ENCODE data around the gene A2ML1.
"Not testable (repeated sequence)": the region's sequence is repeated elsewhere in the genome, so short reads cannot be mapped to it uniquely, and the experiment has no call there.

Gene A2ML1

GRCh38 chr12:8855891-8856290 lies 33.5 kb downstream of the A2ML1 start:
- no peak for DNase-seq (ENCODE audit: low read depth)

- DNase-seq (ENCODE audit: low read depth), result not testable (repeated sequence)
Measured at GRCh38 chr12:8859448-8859847, 37.0 kb downstream of the A2ML1 start.

GRCh38 chr12:8860165-8860961 lies 37.9 kb downstream of the A2ML1 start:
- no peak for DNase-seq (ENCODE audit: low read depth)

- no peak for DNase-seq (ENCODE audit: low read depth)
Measured at GRCh38 chr12:8866429-8866828, 44.0 kb downstream of the A2ML1 start.

GRCh38 chr12:8867009-8867408 lies 44.6 kb downstream of the A2ML1 start:
- no peak for DNase-seq (ENCODE audit: low read depth)

GRCh38 chr12:8867786-8868185 lies 45.4 kb downstream of the A2ML1 start:
- DNase-seq (ENCODE audit: low read depth), result no peak

GRCh38 chr12:8870586-8870985 lies 48.2 kb downstream of the A2ML1 start:
- no peak for DNase-seq (ENCODE audit: low read depth)

- DNase-seq (ENCODE audit: low read depth), result no peak
Measured at GRCh38 chr12:8871068-8871467, 48.6 kb downstream of the A2ML1 start.

- no peak for DNase-seq (ENCODE audit: low read depth)
Measured at GRCh38 chr12:8876887-8877286, 54.5 kb downstream of the A2ML1 start.

GRCh38 chr12:8886502-8887284 lies 64.3 kb downstream of the A2ML1 start:
- DNase-seq (ENCODE audit: low read depth), result no peak

- DNase-seq (ENCODE audit: low read depth), result no peak
Measured at GRCh38 chr12:8887285-8887715, 64.9 kb downstream of the A2ML1 start.

GRCh38 chr12:8890313-8891085 lies 68.1 kb downstream of the A2ML1 start:
- DNase-seq (ENCODE audit: low read depth), result no peak

- no peak for DNase-seq (ENCODE audit: low read depth)
Measured at GRCh38 chr12:8891976-8892375, 69.6 kb downstream of the A2ML1 start.

- no peak for DNase-seq (ENCODE audit: low read depth)
Measured at GRCh38 chr12:8894378-8894777, 72.0 kb downstream of the A2ML1 start.

- no peak for DNase-seq (ENCODE audit: low read depth)
Measured at GRCh38 chr12:8894986-8895385, 72.6 kb downstream of the A2ML1 start.

GRCh38 chr12:8897081-8897480 lies 74.7 kb downstream of the A2ML1 start:
- no peak for DNase-seq (ENCODE audit: low read depth)

GRCh38 chr12:8899830-8900229 lies 77.4 kb downstream of the A2ML1 start:
- no peak for DNase-seq (ENCODE audit: low read depth)

- not testable (repeated sequence) for DNase-seq (ENCODE audit: low read depth)
Measured at GRCh38 chr12:8902703-8903102, 80.3 kb downstream of the A2ML1 start.

- no peak for DNase-seq (ENCODE audit: low read depth)
Measured at GRCh38 chr12:8903646-8904045, 81.2 kb downstream of the A2ML1 start.

GRCh38 chr12:8904665-8905064 lies 82.2 kb downstream of the A2ML1 start:
- DNase-seq (ENCODE audit: low read depth), result no peak

GRCh38 chr12:8905546-8905945 lies 83.1 kb downstream of the A2ML1 start:
- DNase-seq (ENCODE audit: low read depth), result no peak

All from stimulated activated CD8-positive, alpha-beta memory T cell treated with anti-CD3 and anti-CD28 coated beads, Interleukin-7, amount 100 ng/mL, for 24 hours (primary cell).